Eye (tissue), 1 donor: ENCODE measurements around the gene IFT81.
"Not testable (repeated sequence)": the region's sequence is repeated elsewhere in the genome, so short reads cannot be mapped to it uniquely, and the experiment has no call there.

ENCODE experiments used
- DNase-seq: peaks from one replicate; pipeline ENCODE4 v3.0.0-alpha.2; 2015

IFT81 gene

GRCh38 chr12:110211639-110212536 is 87.7 kb downstream of the IFT81 start:
- peak; percentile 10 for DNase-seq

GRCh38 chr12:110217996-110218674 is 94.0 kb downstream of the IFT81 start:
- no peak for DNase-seq

GRCh38 chr12:110222027-110222426 is 97.9 kb downstream of the IFT81 start:
- DNase-seq = no peak

- no peak for DNase-seq
Measured at GRCh38 chr12:110222433-110222832, 98.3 kb downstream of the IFT81 start.

- DNase-seq = no peak
Measured at GRCh38 chr12:110223777-110224378, 99.7 kb downstream of the IFT81 start.

- peak; percentile 68 for DNase-seq
Measured at GRCh38 chr12:110224379-110225304, 100.5 kb downstream of the IFT81 start.

GRCh38 chr12:110227138-110227537 is 103.0 kb downstream of the IFT81 start:
- DNase-seq = no peak

- DNase-seq = not testable (repeated sequence)
Measured at GRCh38 chr12:110228348-110228747, 104.2 kb downstream of the IFT81 start.

- DNase-seq = no peak
Measured at GRCh38 chr12:110228756-110229155, 104.6 kb downstream of the IFT81 start.

GRCh38 chr12:110229409-110229808 is 105.3 kb downstream of the IFT81 start:
- DNase-seq = no peak

GRCh38 chr12:110230655-110231054 is 106.5 kb downstream of the IFT81 start:
- DNase-seq = no peak

GRCh38 chr12:110233212-110233903 is 109.2 kb downstream of the IFT81 start:
- DNase-seq = no peak

GRCh38 chr12:110234331-110234751 is 110.2 kb downstream of the IFT81 start:
- DNase-seq = no peak

GRCh38 chr12:110234755-110235154 is 110.6 kb downstream of the IFT81 start:
- no peak for DNase-seq

GRCh38 chr12:110235383-110235782 is 111.2 kb downstream of the IFT81 start:
- DNase-seq = no peak

GRCh38 chr12:110243227-110243626 is 119.1 kb downstream of the IFT81 start:
- no peak for DNase-seq

- DNase-seq = no peak
Measured at GRCh38 chr12:110244372-110244771, 120.2 kb downstream of the IFT81 start.

GRCh38 chr12:110244829-110245228 is 120.7 kb downstream of the IFT81 start:
- DNase-seq = peak; percentile 51

GRCh38 chr12:110245369-110245772 is 121.2 kb downstream of the IFT81 start:
- DNase-seq = peak; percentile 17

- peak; percentile 33 for DNase-seq
Measured at GRCh38 chr12:110246636-110247339, 122.6 kb downstream of the IFT81 start.
